K562 (cell line): ENCODE measurements around the gene KNOP1. TPM values are rescaled to one million over a fixed set of nuclear protein-coding genes. Genes with fewer than 3 reads are reported as not detected.

ENCODE experiments used
- BCL6 ChIP-seq: fragments of 250-450 bp; sonication (Bioruptor Pico); IDR thresholded peaks from 2 replicates; pipeline ENCODE4 v1.4.0; 2020
- CBX5 ChIP-seq: IDR thresholded peaks from 2 replicates; pipeline ENCODE4 v1.6.1; 2014; ENCODE audit warnings: low read depth, borderline replicate concordance
- CCAR2 ChIP-seq: fragments of 200-400 bp; formaldehyde crosslinking; IDR thresholded peaks from 2 replicates; pipeline ENCODE4 v1.6.1; 2017; ENCODE audit warnings: mild to moderate bottlenecking, low read depth, low read length
- CHD4 ChIP-seq: fragments of 200-600 bp; sonication (generic); IDR thresholded peaks from 3 replicates; pipeline ENCODE4 v1.6.1; 2012; ENCODE audit warnings: low read depth, mild to moderate bottlenecking, mixed read lengths, low read length, inconsistent platforms; ENCODE audit not compliant: insufficient read depth, insufficient replicate concordance, poor library complexity, severe bottlenecking
- CREB3 ChIP-seq: fragments of 450-650 bp; conservative IDR thresholded peaks from 2 replicates; pipeline ENCODE4 v1.6.1; 2016; ENCODE audit warnings: missing genetic modification characterization, low read depth, mild to moderate bottlenecking, missing compliant biosample characterization, moderate library complexity
- GATAD2A ChIP-seq: fragments of 450-650 bp; IDR thresholded peaks from 2 replicates; pipeline ENCODE4 v1.6.1; 2017
- ILF3 ChIP-seq: fragments of 450-650 bp; IDR thresholded peaks from 2 replicates; pipeline ENCODE4 v1.6.1; 2018; ENCODE audit warnings: antibody characterized with exemption, mild to moderate bottlenecking, moderate library complexity, borderline replicate concordance
- ILK ChIP-seq: fragments of 450-650 bp; IDR thresholded peaks from 2 replicates; pipeline ENCODE4 v1.6.1; 2016; ENCODE audit warnings: missing genetic modification characterization, low read depth, mild to moderate bottlenecking, missing compliant biosample characterization, moderate library complexity, borderline replicate concordance
- IRF9 ChIP-seq: fragments of 450-650 bp; IDR thresholded peaks from 2 replicates; pipeline ENCODE4 v1.6.1; 2016; ENCODE audit warnings: missing biosample characterization, missing genetic modification characterization
- NFXL1 ChIP-seq: fragments of 450-650 bp; formaldehyde crosslinking; IDR thresholded peaks from 2 replicates; pipeline ENCODE4 v1.4.0; 2021; ENCODE audit warnings: mild to moderate bottlenecking
- NR0B1 ChIP-seq: fragments of 450-650 bp; IDR thresholded peaks from one replicate; pipeline ENCODE4 v1.6.1; 2018; ENCODE audit warnings: mild to moderate bottlenecking, moderate library complexity; ENCODE audit not compliant: partially characterized antibody
- POLR3G ChIP-seq: IDR thresholded peaks from 2 replicates; pipeline ENCODE4 v1.6.1; 2011; ENCODE audit not compliant: insufficient read length, insufficient replicate concordance; ENCODE audit errors: extremely low read depth
- SIN3A ChIP-seq, 2 experiments: fragments of 150-350 bp in 1 of 2; IDR thresholded peaks; 2 replicates each; pipeline ENCODE4 v1.6.1; 2011 to 2016; ENCODE audit warnings: borderline replicate concordance in 2 of 2, low read depth in 2 of 2, low read length in 2 of 2, mild to moderate bottlenecking in 2 of 2, moderate library complexity in 2 of 2; ENCODE audit not compliant: control insufficient read depth in 1 of 2
- STAT6 ChIP-seq: sonication (generic); formaldehyde crosslinking; IDR thresholded peaks from 2 replicates; pipeline ENCODE4 v1.8.1; 2023; ENCODE audit warnings: mild to moderate bottlenecking, missing genetic modification reagents
- ZBTB11 ChIP-seq, 3 experiments: fragments of 200-800 bp in 1 of 3; fragments of 250-450 bp in 1 of 3; fragments of 450-650 bp in 1 of 3; sonication (Bioruptor Pico) in 1 of 3; sonication (Bioruptor generic) in 1 of 3; formaldehyde crosslinking in 1 of 3; IDR thresholded peaks; 2 replicates each; pipeline versions ENCODE4 v1.6.1 to v1.8.0; 2016 to 2022; ENCODE audit warnings: mild to moderate bottlenecking in 2 of 3, missing genetic modification characterization in 2 of 3, missing compliant biosample characterization in 1 of 3, moderate library complexity in 1 of 3
- polyA plus RNA-seq, 8 experiments: library from polyadenylated mRNA; depleted of rRNA in 4 of 8; stranded (reverse) in 5 of 8; unstranded in 3 of 8; fragments of >200 nt; fragmentation: Nextera tagmentation in 2 of 8; fragmentation: Illumina TruSeq in 1 of 8; extraction: Ambion mirVana in 2 of 8; extraction: Trizol in 1 of 8; gene quantifications; 2 replicates each; pipeline versions ENCODE4 v1.2.1 to v1.2.3, GENCODE V29; 2011 to 2014; ENCODE audit warnings: inconsistent platforms in 1 of 8, missing spikeins in 1 of 8
- total RNA-seq, 7 experiments: library from RNA; depleted of rRNA in 6 of 7; stranded (reverse); fragments of >200 nt in 6 of 7; fragmentation: Illumina TruSeq in 2 of 7; extraction: Trizol in 2 of 7; gene quantifications; 2 replicates each; pipeline versions ENCODE4 v1.2.1 to v1.2.3, GENCODE V29; 2011 to 2021; ENCODE audit warnings: low replicate concordance in 1 of 7

KNOP1 gene
- total and polyA plus RNA-seq, 9 of the 15 experiments (the other 6 are each of a cell fraction or from before 2014, with no cell fraction given): 22.4 to 57.6 (median 39.3) TPM

GRCh38 chr16:19717741-19718623 lies at the start of gene KNOP1, which contains the start of gene IQCK (continued):
- TF ChIP-seq STAT6 (CRISPR knock-in tag) (0 out of 2 replicates have a peak, but pooled peaks have one; percentile 24), CHD4 (no peak), IRF9 (no peak), ILK (tag) (no peak), NR0B1 (no peak), CBX5 (no peak), BCL6 (CRISPR knock-in tag) (no peak), CREB3 (tag) (no peak), CCAR2 (no peak), NFXL1 (CRISPR knock-in tag) (no peak), ZBTB11 (CRISPR knock-in tag; IDR thresholded peaks at IDR 0.05) (peak; percentile 4 to 93 (median 63); a peak in 5 of 6 replicates), ILF3 (no peak), POLR3G (no peak), SIN3A (IDR thresholded peaks at IDR 0.05; ENCODE audit: borderline replicate concordance in 2 of 2, control insufficient read depth in 1 of 2, low read depth in 2 of 2, low read length in 2 of 2) (peak; percentile 96 to 97), GATAD2A (no peak)
